HG03520 (cell line): ENCODE measurements around the gene PARD3.
"Not testable (repeated sequence)": the region's sequence is repeated elsewhere in the genome, so short reads cannot be mapped to it uniquely, and the experiment has no call there.

Experiments used
- ATAC-seq: cut with Tn5 transposase; IDR thresholded peaks from one replicate; pipeline ENCODE4 v1.9.1; 2021; ENCODE audit warnings: mild to moderate bottlenecking, moderate library complexity; ENCODE audit not compliant: unreplicated experiment

Gene PARD3

GRCh38 chr10:34290412-34291081 lies 524.5 kb downstream of the PARD3 start:
- ATAC-seq, result no peak

DNA sequence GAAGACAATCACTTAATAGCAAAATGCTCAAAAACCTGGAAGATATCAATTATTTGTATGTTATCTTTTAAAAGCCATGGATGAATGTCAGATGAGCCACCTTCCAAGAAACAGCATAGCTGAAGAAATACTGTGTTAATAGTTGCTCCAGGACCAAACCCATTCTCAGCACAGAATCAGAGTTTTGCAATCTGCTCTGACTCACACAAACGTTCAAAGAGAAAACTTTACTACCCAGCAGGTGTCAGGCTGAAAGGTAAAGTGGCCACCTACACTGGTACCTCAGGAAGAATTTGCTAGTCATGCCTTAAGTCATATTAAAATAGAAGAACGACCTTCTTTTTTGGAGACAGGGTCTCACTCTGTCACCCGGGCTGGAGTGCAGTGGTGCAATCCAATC lies 526.5 kb downstream of the PARD3 start:
- no peak for ATAC-seq

- no peak for ATAC-seq
Observed at GRCh38 chr10:34286136-34286739, 528.9 kb downstream of the PARD3 start.

DNA sequence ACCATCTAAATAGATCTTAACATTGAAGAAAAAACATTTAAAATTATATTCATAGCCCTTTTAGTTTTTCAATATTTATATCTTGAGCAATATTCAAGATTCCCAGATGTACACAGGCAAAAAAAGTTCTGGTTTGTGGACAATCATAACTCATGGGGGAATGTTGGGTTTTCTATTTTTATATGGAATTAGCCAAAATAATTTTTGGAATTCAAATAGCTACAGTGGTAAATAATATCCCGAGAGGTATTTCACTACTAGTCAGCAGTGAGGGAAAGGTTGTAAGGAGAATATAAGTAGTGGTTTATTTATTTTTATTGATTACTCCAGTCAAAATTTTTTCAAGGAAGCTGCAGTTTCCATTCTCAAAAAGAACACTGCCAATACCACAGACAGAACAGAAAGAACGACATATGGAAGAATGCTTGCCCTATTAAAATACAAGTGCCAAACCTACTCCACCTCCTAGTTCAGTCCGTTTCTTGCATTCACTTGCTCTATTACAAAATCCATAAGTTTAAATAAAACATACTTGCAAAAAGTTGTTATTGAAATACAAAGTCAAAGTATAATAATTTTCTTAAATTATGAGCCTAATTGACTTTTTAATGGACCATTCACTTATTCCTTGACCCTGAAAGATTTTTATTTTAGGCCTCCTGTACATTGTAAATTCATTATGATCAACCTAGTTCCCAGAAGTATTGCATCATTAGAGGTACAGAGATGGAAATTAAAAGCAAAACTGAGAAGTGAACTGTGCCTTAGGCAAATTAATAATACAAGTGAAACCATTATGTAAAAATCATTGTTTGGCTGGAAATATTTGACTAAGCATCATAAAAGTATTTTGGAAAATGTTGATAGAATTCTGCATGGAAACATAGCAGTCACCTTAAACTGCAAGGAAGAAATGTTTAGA lies 533.2 kb downstream of the PARD3 start:
- no peak for ATAC-seq

DNA sequence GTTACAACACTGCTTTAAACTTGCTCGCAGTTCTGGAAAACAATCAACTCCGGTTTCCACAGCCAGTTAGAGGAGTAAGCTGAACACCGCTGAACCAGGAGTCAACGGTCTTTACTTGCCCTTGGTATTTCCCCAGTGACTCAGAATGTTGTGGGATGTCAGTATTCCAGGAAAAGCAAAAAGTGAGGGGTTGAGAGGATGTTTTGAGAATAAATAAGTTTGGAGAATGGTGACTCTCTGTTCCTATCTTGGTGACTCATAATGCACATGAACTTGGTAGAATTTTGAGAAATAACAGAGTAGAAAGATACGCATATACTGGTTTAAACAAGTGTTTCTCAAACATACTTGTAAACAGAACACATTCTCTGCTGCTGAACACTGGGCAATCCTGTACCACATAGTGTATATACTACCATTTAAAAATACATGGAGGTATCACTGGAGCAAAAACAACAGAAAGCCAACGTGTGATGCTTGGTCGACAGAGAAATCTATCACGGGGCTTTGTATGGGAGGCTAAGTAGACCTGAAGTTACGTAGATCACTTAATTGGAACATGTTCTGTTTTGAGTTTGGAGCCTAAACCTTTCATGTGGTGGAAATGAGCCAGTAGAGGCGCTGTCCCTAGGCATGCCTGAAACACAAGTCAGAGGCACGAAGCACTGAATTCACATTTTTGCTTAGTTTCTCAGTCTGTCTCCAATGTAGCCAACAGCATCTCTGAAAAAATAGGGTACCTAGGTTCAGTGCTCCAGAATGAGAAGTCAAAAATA lies 534.3 kb downstream of the PARD3 start:
- ATAC-seq, result no peak

DNA sequence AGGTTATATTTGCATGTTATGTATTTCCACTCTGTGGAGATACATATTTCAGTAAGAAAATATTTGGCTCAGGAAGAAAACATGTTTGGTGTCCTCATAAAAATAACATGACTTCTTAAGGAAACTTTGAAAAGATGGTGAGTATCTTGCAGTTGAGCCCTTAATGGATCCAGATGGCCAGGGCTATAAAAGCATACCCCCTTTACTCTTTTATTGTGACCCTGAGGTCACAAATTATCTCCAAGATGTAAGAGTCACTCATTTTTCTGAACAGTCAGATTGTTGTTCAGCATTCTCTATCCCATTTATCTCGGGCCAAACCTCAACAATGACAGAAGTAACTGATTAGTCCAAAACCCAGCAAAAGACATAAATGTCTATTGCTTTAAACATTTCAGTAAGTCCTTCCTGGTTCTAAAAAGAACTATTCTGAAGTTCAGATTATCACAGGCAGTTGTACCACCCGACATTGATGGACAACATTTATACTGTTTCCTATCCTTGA lies 539.4 kb downstream of the PARD3 start:
- ATAC-seq, result no peak

DNA sequence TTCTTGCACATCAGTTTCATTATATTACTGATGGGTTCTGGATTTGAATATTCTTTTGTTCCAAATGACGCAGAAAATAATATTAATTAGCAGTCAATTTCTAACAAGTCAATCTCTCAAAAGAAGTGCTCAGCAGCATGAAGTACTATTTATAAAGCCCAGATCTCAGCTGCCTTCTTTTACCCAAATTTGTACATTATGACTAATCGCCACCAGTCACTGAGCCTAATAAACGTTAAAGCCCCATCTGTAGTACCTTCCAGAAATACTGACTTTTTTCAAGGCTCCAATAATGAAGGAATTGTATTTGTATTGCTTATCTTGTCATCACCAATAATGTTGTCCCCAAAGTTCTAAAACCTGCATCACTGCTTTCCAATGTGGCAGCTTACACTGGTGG lies 540.2 kb downstream of the PARD3 start:
- ATAC-seq, result no peak

GRCh38 chr10:34273340-34273739 lies 541.8 kb downstream of the PARD3 start:
- ATAC-seq, result no peak

DNA sequence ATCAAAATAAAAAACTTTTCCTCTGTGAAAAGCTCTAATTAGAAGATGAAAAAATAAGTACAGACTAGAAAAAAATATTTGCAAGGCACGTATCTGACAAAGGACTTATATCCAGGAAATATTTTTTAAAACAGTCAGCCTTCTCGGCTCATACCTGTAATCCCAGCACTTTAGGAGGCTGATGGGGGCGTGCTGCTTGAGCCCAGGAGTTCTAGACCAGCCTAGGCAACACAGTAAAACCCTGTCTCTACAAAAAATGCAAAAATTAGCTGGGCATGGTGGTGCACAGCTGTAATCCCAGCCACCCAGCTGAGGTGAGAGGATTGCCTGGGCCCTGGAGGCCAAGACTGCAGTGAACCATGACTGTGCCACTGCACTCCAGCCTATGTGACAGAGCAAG lies 542.8 kb downstream of the PARD3 start:
- ATAC-seq, result no peak

DNA sequence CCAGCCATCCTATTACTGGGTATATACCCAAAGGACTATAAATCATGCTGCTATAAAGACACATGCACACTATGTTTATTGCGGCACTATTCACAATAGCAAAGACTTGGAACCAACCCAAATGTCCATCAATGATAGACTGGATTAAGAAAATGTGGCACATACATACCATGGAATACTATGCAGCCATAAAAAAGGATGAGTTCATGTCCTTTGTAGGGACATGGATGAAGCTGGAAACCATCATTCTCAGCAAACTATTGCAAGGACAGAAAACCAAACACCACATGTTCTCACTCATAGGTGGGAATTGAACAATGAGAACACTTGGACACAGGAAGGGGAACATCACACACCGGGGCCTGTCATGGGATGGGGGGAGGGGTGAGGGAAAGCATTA lies 546.7 kb downstream of the PARD3 start:
- not testable (repeated sequence) for ATAC-seq

GRCh38 chr10:34262985-34263384 lies 552.1 kb downstream of the PARD3 start:
- ATAC-seq, result no peak

- no peak for ATAC-seq
Observed at GRCh38 chr10:34260904-34261303, 554.2 kb downstream of the PARD3 start.

GRCh38 chr10:34256216-34256615 lies 558.9 kb downstream of the PARD3 start:
- ATAC-seq, result no peak

DNA sequence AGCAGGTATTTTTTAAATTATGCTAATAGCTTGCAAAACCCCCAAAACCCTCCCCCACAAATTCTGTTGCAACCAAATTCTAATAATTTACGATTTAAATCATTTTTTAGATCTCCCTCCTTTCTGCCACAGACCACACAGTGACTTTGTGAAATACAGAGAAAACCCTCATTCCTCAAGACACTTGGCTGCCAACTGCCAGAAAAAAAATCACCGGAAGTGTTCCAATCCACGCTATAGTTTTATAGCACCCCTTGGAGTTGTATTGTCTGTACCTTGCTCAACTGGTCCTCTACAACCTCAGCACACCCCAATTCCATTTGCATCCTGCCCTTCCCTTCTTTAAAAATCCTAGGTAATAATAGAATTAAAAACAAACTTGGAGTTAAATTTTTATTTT lies 560.1 kb downstream of the PARD3 start:
- ATAC-seq, result no peak

- no peak for ATAC-seq
Observed at GRCh38 chr10:34254596-34254995, 560.5 kb downstream of the PARD3 start.

DNA sequence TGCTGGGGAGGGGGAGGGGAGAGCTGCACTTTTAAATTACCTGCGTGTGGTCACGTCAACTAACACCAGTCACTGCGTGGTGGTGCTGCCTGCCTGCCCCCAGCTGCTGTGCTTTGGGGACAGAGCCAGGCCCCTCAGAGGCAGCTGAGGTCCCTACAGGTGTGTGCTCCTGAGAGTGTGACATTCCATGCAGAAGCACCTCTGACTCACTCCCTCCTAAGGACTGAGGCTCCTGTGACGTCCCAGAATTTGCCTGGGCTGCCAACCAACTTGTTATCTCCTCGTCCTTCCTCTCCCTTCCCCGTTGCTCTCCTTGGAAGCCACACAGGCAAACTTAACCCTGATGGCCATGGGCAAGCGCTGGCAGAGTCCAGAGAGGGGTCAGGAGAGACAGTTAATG lies 563.0 kb downstream of the PARD3 start:
- ATAC-seq, result no peak

GRCh38 chr10:34251177-34251576 lies 563.9 kb downstream of the PARD3 start:
- no peak for ATAC-seq

- ATAC-seq, result no peak
Observed at GRCh38 chr10:34250722-34251121, 564.4 kb downstream of the PARD3 start.

GRCh38 chr10:34249634-34250033 lies 565.5 kb downstream of the PARD3 start:
- ATAC-seq, result no peak

- no peak for ATAC-seq
Observed at GRCh38 chr10:34247560-34247959, 567.5 kb downstream of the PARD3 start.
